Right hindlimb (tissue), 1 donor: Measurements from ENCODE around the gene CLSTN2.

Experiments
- DNase-seq: peaks from one replicate; pipeline ENCODE4 v3.0.0-alpha.2; 2018

The CLSTN2 gene

GRCh38 chr3:140296796-140297352 is 361.9 kb downstream of the CLSTN2 start:
- DNase-seq: no peak

GRCh38 chr3:140298043-140298442 is 363.1 kb downstream of the CLSTN2 start:
- DNase-seq: no peak

GRCh38 chr3:140298569-140299070 is 363.6 kb downstream of the CLSTN2 start:
- no peak for DNase-seq

GRCh38 chr3:140303875-140304274 is 368.9 kb downstream of the CLSTN2 start:
- no peak for DNase-seq

- DNase-seq: no peak
These were observed 373.6 kb downstream of the CLSTN2 start for GRCh38 chr3:140308535-140308934.

GRCh38 chr3:140311428-140311827 is 376.4 kb downstream of the CLSTN2 start:
- DNase-seq: no peak

- DNase-seq: no peak
These were observed 381.0 kb downstream of the CLSTN2 start for GRCh38 chr3:140315955-140316354.

- no peak for DNase-seq
These were observed 381.5 kb downstream of the CLSTN2 start for GRCh38 chr3:140316466-140316865.

- no peak for DNase-seq
These were observed 381.9 kb downstream of the CLSTN2 start for GRCh38 chr3:140316868-140317400.

GRCh38 chr3:140319739-140320138 is 384.8 kb downstream of the CLSTN2 start:
- DNase-seq: no peak

GRCh38 chr3:140323561-140323960 is 388.6 kb downstream of the CLSTN2 start:
- DNase-seq: no peak

- no peak for DNase-seq
These were observed 397.1 kb downstream of the CLSTN2 start for GRCh38 chr3:140332131-140332530.

- no peak for DNase-seq
These were observed 399.3 kb downstream of the CLSTN2 start for GRCh38 chr3:140334132-140334929.

GRCh38 chr3:140336465-140336864 is 401.5 kb downstream of the CLSTN2 start:
- no peak for DNase-seq

GRCh38 chr3:140338916-140339315 is 403.9 kb downstream of the CLSTN2 start:
- DNase-seq: no peak

GRCh38 chr3:140341203-140341602 is 406.2 kb downstream of the CLSTN2 start:
- DNase-seq: no peak

- no peak for DNase-seq
These were observed 406.9 kb downstream of the CLSTN2 start for GRCh38 chr3:140341817-140342403.

GRCh38 chr3:140342668-140343067 is 407.7 kb downstream of the CLSTN2 start:
- no peak for DNase-seq

GRCh38 chr3:140343211-140344081 is 408.5 kb downstream of the CLSTN2 start:
- DNase-seq: no peak

GRCh38 chr3:140344082-140344454 is 409.1 kb downstream of the CLSTN2 start:
- no peak for DNase-seq

- no peak for DNase-seq
These were observed 409.7 kb downstream of the CLSTN2 start for GRCh38 chr3:140344601-140345205.

- DNase-seq: no peak
These were observed 412.2 kb downstream of the CLSTN2 start for GRCh38 chr3:140347151-140347550.
